ENCODE results near the gene PROM1.

GRCh38 chr4:16062601-16063000, 21.2 kb downstream of the PROM1 start:
- no peak for TF ChIP-seq POLR2A (IDR thresholded peaks at IDR 0.05)
- TF ChIP-seq CTCF (IDR thresholded peaks at IDR 0.05) = no peak
